ENCODE measurements around the gene GRAMD4.

GRAMD4 gene

DNA sequence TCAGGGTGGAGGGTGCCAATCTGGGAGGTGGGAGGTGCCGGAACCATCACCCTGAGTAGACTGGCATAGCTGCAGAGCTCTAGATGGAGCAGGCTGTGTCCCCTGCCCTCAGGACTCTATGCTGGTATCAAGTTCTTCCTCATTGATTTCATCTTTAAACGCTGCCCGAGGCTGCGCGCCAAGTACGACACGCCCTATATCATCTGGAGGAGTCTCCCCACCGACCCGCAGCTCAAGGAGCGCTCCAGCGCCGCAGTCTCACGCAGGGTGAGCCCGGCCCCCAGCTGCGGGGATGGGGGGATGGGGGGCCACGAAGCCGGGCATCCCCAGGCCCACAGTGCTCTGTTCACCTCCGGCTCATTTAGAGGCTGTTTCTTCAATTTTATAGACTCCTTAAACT is 52.5 kb downstream of the GRAMD4 start:
- DNase-seq (ENCODE audit: low spot score), result no peak

DNA sequence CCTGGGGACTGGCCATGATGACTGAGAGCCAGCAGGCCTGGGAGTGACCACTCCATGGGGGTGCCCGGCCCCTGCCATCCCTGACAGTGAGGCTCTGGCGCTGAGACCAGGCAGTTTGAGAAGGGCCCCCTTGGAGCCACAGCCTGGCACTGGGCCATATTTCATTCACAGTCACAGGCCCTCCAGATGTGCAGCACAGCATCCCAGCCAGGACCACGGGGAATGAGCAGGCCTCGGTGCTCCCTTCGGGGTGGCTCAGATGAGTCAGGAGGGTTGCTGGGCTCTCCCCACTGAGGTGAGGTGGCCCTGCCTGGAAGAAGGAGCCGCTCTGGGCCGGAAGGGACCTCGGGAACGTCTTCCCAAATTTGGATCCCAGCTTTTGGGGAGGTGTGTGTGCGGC is 53.0 kb downstream of the GRAMD4 start:
- DNase-seq (ENCODE audit: low spot score), result no peak

- no peak for DNase-seq (ENCODE audit: low spot score)
Measured at GRCh38 chr22:46673662-46674236, 53.6 kb downstream of the GRAMD4 start.

DNA sequence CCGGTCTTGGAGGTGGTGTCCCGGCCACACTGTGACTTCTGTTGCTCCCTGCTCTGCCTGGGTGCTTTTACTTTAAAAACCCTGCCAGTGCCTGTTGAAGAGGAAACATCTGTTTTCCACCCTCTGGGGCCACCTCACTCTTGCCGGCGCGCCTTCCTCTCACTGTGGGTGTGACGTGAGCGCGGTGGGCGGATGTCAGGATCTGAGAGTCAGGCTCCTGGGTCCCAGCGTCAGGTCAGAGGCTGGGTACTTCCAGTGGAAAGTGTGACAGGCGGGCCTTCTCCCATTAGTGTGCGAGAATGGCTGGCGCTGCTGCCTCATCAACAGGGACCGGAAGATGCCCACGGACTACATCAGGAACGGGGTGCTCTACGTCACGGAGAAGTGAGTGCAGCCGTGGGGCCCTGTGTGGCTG is 54.2 kb downstream of the GRAMD4 start:
- no peak for DNase-seq (ENCODE audit: low spot score)

DNA sequence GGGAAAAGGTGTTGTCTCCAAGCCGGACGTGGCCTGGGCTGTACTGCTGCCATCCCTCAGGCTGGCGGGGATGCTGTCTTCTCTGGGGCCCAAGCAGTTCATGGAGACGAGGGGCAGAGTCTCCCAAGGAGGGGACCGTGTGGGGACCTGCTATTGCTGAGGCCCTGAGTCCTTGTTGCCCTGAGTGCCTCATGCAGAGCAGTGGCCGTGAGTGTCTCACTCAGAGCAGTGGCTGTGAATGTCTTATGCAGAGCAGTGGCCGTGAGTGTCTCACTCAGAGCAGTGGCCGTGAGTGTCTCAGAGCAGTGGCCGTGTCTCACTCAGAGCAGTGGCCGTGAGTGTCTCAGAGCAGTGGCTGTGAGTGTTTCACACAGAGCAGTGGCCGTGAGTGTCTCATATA is 54.7 kb downstream of the GRAMD4 start:
- no peak for DNase-seq (ENCODE audit: low spot score)

- DNase-seq (ENCODE audit: low spot score), result no peak
Measured at GRCh38 chr22:46675479-46675878, 55.3 kb downstream of the GRAMD4 start.

DNA sequence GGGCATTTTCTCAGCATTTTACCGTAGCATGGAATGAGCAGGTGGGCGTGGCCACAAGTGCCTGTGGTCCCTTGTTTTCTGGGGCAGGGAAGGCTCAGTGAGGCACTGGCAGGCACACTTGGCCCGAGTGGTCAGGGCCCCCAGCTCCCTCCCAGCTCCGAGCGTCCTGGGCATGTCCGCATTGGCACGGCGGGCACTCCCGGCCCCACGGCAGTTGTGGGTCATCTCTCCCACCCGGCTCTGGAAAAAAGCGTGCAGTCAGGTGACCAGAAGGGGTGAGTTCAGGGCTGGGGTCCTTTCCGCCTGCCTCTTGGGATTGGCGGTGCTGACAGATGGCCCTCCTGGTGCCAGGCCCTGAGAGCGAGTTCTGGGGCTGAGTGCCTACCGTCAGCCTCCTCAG is 55.8 kb downstream of the GRAMD4 start:
- no peak for DNase-seq (ENCODE audit: low spot score)

DNA sequence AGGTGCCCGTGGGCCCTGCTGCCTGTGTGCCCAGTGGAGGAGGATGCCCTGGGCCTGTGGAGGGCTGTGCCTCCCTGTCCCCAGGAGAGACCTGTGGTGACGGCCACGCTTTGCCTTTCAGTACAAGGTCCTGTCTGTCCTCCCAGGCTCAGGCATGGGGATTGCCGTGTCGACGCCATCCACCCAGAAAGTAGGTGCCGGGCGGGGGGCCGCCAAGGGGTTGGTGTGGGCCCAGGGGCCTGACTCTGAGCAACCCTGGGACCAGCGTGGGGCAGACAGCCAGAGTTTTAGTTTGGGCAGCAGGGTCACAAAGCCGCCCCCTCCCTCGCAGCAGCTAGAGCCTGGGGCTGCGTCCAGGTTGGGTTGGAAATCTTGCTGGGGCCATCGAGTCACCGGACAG is 56.3 kb downstream of the GRAMD4 start:
- DNase-seq (ENCODE audit: low spot score), result no peak

DNA sequence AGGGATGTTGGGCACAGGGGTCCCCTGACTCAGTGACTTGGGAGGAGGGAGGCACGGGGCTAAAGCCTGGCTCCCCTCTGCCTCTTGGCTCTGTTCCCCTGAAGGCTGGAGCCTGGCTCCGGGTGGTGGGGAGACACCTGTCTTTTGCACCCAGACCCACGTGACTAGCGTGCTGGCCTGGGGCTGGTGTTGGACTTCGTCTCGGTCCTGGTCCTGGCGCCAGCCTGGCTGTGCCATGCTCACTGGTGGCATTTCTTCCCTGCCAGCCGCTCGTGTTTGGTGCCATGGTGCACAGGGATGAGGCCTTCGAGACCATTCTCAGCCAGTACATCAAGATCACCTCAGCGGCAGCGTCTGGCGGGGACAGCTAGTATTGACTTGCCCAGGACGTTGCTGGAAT is 56.7 kb downstream of the GRAMD4 start:
- DNase-seq (ENCODE audit: low spot score), result no peak

DNA sequence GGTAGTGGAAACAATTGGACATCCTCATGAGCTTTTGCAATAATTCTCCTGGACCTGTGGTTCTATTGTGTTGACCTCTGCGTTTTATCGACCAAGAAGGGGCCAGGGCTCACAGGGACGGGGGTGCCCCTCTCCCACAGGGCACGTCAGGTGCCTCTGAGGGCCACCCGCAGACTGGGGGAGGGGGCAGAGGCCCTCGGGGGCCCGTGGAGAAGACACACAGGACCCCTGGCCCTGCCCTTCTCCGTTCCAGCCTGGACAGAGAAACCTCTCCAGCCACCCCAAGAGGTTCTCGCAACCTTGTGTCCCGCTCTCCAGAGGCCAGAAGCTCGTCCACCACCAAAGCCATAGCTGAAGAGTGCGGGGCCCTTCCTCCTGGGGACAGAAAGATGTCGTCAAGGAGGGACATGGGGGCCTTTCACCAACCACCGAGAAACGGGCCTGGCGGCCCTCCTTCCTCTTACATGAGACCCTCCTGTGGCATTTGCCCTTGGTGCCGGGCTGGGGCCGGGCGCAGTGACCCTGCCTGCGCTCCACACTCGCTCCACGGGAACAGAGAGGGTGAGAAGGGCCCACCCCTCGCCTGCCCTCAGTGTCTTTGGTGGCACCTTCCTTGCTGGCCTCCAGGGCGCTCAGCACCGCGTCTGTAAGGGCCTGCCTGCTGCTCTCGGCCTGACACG is 57.3 kb downstream of the GRAMD4 start:
- DNase-seq (ENCODE audit: low spot score), result no peak

DNA sequence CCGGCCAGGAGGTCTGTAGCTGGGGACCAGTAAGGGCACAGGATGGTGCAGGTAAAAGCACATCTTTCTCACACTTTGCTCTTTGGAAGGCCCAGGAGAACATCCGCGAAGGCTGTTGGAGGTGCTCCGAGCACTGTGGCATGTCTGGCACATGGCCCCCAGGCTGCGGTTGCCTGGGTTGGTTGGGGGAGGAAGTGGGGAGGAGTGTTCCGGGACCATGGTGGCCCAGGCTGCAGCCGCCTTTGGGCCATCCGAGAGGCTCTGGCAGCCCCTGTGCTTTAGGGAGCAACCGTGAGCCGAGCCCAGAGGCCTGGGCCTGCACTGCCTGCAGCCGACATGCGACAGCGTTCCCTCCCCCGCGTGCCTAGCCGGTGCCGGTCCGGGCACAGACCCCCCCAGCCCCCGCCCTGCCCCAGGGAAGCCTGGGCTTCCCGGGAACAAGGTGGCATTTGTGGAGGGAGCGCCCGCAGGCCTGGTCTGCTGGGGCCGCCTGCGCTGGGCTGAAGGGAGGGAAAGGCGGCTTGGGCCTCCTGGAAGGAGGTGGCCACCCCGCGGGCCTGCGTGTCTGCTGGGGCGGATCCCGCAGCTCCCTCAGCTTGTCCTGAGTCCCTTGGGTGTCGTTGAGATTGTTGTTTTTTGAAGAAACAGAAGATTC is 57.9 kb downstream of the GRAMD4 start:
- DNase-seq (ENCODE audit: low spot score), result no peak

GRCh38 chr22:46678785-46679700 is 58.9 kb downstream of the GRAMD4 start:
- DNase-seq (ENCODE audit: low spot score), result no peak

- no peak for DNase-seq (ENCODE audit: low spot score)
Measured at GRCh38 chr22:46679706-46680269, 59.6 kb downstream of the GRAMD4 start.

- DNase-seq (ENCODE audit: low spot score), result no peak
Measured at GRCh38 chr22:46681010-46681409, 60.8 kb downstream of the GRAMD4 start.

- no peak for DNase-seq (ENCODE audit: low spot score)
Measured at GRCh38 chr22:46682011-46682731, 62.0 kb downstream of the GRAMD4 start.

DNA sequence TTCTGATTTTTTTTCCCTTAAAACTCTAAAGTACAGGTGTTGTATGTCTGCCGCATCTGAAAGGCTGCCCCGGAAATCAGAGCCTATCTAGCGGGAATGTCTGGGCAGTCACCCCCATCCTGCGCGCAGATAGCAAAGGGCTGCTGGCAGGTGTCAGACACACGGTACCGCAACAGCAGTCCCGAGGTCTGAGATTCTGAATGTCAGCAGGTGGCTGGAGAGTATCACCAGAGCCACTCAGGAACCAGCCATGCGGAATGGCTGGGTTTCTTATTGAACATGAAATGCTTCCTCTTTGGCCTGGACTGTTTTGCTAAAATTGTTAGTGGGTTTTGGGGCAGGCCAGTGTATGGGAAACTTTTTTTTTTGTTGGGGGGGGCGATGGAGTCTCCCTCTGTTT is 64.5 kb downstream of the GRAMD4 start:
- no peak for DNase-seq (ENCODE audit: low spot score)

GRCh38 chr22:46686221-46687047 is 66.2 kb downstream of the GRAMD4 start:
- DNase-seq (ENCODE audit: low spot score), result no peak

GRCh38 chr22:46687048-46687444 is 66.9 kb downstream of the GRAMD4 start:
- DNase-seq (ENCODE audit: low spot score), result no peak

- DNase-seq (ENCODE audit: low spot score), result no peak
Measured at GRCh38 chr22:46687460-46687859, 67.3 kb downstream of the GRAMD4 start.

- DNase-seq (ENCODE audit: low spot score), result no peak
Measured at GRCh38 chr22:46688949-46689348, 68.8 kb downstream of the GRAMD4 start.

DNA sequence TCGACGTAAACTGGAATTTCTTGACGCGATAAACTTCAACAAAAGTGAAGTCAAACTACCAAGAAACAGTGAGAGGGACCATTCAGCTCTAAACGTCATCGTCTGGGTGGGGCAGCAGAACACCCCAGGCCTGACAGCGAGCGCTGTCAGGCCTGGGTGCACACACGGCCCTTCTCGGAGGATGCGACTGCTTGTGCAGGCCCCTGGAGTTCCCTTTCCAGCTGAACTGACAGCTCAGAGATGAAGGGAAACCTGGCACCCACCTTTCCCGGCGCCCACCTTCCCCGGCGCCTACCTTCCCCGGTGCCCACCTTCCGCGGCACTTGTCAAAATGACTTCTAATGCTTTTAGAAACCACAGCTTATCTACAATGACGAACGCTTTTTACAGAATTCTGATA is 70.0 kb downstream of the GRAMD4 start:
- DNase-seq (ENCODE audit: low spot score), result no peak
